Ishikawa (cell line): ENCODE measurements around the gene MIA3.

Experiments
- EP300 ChIP-seq: IDR thresholded peaks from 2 replicates; pipeline ENCODE4 v1.6.1; 2012; ENCODE audit warnings: borderline replicate concordance
- FOXM1 ChIP-seq: IDR thresholded peaks from 2 replicates; pipeline ENCODE4 v1.6.1; 2012; ENCODE audit warnings: low read depth, borderline replicate concordance
- TF ChIP-seq, protein P1 (sequence below): IDR thresholded peaks from 2 replicates; pipeline ENCODE4 v1.6.1; 2012; ENCODE audit warnings: low read depth, mild to moderate bottlenecking
- TF ChIP-seq, protein P2 (sequence below): IDR thresholded peaks from 2 replicates; pipeline ENCODE4 v1.6.1; 2012
- TF ChIP-seq, protein P3 (sequence below): IDR thresholded peaks from 2 replicates; pipeline ENCODE4 v1.6.1; 2012

DNA sequence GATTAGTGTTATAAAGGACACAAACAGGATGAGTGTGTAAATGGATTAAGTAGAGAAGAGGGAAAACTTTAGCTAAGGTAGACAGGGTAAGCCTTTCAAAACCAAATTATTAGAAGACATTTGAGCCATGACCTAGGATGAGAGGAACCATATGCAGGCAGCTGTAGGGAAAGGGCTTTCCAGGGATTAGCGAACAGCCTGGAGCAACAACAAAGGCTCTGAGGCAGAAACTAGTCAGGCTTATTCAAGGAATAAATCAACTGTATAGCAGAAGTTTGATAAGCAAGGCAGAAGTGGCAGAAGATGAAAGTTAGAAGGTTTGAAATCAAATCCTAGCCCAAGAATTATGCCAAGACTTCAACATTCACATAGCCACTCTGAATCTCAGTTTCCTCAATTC is 73.1 kb downstream of the MIA3 start:
- TF ChIP-seq FOXM1 (no peak), EP300 (no peak)
- TF ChIP-seq, protein P1, sequence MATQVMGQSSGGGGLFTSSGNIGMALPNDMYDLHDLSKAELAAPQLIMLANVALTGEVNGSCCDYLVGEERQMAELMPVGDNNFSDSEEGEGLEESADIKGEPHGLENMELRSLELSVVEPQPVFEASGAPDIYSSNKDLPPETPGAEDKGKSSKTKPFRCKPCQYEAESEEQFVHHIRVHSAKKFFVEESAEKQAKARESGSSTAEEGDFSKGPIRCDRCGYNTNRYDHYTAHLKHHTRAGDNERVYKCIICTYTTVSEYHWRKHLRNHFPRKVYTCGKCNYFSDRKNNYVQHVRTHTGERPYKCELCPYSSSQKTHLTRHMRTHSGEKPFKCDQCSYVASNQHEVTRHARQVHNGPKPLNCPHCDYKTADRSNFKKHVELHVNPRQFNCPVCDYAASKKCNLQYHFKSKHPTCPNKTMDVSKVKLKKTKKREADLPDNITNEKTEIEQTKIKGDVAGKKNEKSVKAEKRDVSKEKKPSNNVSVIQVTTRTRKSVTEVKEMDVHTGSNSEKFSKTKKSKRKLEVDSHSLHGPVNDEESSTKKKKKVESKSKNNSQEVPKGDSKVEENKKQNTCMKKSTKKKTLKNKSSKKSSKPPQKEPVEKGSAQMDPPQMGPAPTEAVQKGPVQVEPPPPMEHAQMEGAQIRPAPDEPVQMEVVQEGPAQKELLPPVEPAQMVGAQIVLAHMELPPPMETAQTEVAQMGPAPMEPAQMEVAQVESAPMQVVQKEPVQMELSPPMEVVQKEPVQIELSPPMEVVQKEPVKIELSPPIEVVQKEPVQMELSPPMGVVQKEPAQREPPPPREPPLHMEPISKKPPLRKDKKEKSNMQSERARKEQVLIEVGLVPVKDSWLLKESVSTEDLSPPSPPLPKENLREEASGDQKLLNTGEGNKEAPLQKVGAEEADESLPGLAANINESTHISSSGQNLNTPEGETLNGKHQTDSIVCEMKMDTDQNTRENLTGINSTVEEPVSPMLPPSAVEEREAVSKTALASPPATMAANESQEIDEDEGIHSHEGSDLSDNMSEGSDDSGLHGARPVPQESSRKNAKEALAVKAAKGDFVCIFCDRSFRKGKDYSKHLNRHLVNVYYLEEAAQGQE = no peak
- TF ChIP-seq, protein P2, sequence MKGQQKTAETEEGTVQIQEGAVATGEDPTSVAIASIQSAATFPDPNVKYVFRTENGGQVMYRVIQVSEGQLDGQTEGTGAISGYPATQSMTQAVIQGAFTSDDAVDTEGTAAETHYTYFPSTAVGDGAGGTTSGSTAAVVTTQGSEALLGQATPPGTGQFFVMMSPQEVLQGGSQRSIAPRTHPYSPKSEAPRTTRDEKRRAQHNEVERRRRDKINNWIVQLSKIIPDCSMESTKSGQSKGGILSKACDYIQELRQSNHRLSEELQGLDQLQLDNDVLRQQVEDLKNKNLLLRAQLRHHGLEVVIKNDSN = no peak
- TF ChIP-seq, protein P3, sequence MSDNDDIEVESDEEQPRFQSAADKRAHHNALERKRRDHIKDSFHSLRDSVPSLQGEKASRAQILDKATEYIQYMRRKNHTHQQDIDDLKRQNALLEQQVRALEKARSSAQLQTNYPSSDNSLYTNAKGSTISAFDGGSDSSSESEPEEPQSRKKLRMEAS = no peak
